Kasumi-1 (cell line): ENCODE measurements around the gene VTA1.
"Not testable (repeated sequence)": the region's sequence is repeated elsewhere in the genome, so short reads cannot be mapped to it uniquely, and the experiment has no call there.

Experiments
- DNase-seq, 2 experiments: peaks; one replicate each; lab custom pipeline; 2025; lab: John Stamatoyannopoulos, UW

VTA1 gene

GRCh38 chr6:142225552-142225951 is 78.5 kb downstream of the VTA1 start:
- no peak for DNase-seq

GRCh38 chr6:142226731-142227130 is 79.7 kb downstream of the VTA1 start:
- DNase-seq = no peak

- not testable (repeated sequence) for DNase-seq
Observed at GRCh38 chr6:142229518-142230270, 82.6 kb downstream of the VTA1 start.

DNA sequence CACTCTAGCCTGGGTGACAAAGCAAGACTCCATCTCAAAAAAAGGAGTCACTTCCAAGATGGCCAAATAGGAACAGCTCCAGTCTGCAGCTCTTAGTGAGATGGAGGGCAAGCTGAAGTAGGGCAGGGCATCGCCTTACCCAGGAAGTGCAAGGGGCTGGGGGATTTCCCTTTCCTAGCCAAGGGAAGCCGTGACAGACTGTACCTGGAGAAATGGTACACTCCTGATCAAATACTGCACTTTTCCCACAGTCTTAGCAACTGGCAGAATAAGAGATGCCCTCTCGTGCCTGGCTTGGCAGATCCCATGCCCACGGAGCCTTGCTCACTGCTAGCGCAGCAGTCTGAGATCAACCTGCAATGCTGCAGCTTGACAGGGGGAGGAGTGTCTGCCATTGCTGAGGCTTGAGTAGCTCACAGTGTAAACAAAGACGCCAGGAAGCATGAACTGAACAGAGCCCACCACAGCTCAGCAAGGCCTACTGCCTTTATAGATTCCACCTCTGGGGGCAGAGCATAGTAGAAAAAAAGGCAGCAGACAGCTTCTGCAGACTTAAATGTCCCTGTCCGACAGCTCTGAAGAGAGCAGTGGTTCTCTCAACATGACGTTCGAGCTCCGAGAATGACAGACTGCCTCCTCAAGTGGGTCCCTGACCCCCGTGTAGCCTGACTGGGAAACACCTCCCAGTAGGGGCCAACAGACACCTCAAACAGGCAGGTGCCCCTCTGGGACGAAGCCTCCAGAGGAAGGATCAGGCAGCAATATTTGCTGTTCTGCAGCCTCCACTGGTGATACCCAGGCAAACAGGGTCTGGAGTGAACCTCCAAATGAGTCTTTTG is 85.4 kb downstream of the VTA1 start:
- DNase-seq = not testable (repeated sequence)

GRCh38 chr6:142233945-142234682 is 87.1 kb downstream of the VTA1 start:
- no peak for DNase-seq

- DNase-seq = no peak
Observed at GRCh38 chr6:142235272-142235671, 88.2 kb downstream of the VTA1 start.

DNA sequence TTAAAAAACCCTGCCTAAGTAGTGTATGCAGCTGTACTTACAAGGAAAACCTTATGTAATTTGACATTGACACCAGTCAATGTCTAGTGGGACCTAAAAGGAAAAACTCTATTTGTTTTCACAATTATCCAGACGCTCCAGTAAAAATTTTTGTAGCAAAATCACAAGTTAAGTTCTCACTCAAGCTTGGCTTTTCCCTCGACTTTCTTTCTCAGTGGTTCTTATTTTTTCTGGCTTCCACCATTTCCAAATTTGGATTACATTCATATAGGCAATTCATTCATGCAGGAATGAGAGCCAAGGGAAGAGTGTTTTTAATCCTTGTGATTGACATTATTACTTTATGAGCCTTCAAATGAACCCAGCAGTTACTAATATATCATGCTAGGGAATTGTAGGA is 88.7 kb downstream of the VTA1 start:
- no peak for DNase-seq

DNA sequence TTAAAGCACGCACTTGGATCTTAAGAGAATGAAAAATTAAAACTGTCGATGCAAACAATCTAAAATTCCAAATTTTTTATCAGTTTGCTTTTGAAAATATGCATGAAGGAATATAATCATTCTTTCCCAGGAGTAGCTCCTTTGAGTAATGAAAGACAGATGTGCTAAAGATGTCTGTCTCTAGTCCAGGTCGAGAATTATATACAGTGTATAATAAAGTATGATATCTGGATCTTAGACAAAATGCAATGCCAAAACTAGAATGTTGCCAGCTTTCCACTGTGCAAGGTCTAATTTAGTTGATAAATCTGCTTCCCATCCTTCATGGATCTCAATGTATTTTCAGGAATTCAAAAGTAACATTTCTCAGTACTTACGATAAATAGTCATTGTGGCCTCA is 89.6 kb downstream of the VTA1 start:
- no peak for DNase-seq

- DNase-seq = no peak
Observed at GRCh38 chr6:142238881-142239280, 91.8 kb downstream of the VTA1 start.

GRCh38 chr6:142240179-142240578 is 93.1 kb downstream of the VTA1 start:
- DNase-seq = no peak

DNA sequence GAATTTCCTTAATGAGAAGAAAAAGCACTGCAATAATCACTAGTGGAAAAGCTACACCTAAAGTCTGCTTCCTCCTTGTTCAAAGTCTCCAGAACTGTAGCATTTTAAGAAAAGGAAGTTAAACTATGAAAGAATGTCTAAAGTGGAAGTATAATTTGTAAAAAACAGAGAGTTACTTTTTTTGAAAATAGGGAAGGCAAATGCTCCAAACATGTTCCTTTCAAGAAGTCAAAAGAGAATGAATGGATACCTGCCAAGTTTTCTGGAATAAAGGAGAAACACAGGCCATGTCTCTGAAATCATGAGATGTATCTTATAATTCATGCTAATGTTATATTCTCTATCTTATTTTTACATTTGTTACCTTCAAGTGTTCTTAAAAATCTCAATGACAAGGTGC is 94.0 kb downstream of the VTA1 start:
- peak; percentile 6 to 7 for DNase-seq

GRCh38 chr6:142242269-142242668 is 95.2 kb downstream of the VTA1 start:
- no peak for DNase-seq

- no peak for DNase-seq
Observed at GRCh38 chr6:142246960-142247359, 99.9 kb downstream of the VTA1 start.

DNA sequence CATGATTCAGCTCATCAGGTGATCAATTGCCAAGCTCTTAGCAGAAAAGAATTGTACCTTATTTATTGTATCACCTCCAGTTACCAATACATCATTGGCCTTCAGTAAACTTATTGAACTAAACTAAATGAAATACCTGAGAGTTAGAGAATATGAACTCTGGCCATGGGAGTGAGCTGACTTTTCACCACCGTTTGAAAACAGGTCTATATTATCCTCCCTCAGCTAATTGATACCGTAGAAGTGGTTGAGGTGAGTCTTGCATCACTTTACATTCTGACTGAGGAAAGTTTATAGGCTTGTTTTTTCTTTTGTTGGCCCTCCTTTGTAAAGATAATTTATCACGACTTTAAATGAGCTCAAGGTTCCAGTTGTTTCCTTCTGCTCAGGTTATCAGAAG is 102.2 kb downstream of the VTA1 start:
- DNase-seq = no peak

GRCh38 chr6:142251930-142252445 is 104.9 kb downstream of the VTA1 start:
- no peak for DNase-seq

- DNase-seq = no peak
Observed at GRCh38 chr6:142254513-142254912, 107.5 kb downstream of the VTA1 start.

GRCh38 chr6:142255785-142256184 is 108.7 kb downstream of the VTA1 start:
- no peak for DNase-seq

- DNase-seq = no peak
Observed at GRCh38 chr6:142258305-142258704, 111.2 kb downstream of the VTA1 start.

DNA sequence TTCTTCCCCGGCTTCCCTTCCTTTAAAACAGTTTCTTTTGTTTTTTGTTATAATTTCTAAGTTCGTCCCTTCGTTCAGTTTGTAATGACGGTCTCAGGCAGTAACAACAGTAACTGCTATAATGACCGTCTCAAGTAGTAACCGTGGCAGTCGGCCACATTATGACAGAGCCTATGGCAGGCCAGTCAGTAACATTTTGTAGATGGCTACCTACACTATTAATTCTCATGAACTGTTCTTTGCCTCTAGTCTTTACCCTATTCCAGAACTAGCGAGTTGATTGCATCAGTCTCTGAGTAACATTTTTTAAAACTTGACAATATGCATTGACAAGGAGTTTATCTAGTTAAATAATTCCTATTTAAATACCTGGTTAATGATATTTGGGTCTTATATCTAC is 111.7 kb downstream of the VTA1 start:
- DNase-seq = no peak

GRCh38 chr6:142260748-142261147 is 113.7 kb downstream of the VTA1 start:
- DNase-seq = no peak

DNA sequence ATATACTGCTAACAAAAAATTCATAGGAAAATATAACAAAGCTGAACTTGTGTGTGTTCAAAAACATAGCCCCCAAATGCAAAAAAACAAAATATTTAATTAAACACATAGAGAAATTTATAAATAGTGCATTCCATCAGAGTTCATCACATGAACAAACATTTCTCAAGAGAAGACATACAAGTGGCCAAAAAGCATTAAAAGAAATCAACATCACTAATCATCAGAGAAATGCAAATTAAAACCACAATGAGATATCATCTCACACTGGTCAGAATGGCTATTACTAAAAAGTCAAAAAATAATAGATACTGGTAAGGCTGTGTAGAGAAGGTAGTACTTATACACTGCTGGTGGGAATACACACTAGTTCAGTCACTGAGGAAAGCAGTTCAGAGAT is 115.2 kb downstream of the VTA1 start:
- no peak for DNase-seq

- no peak for DNase-seq
Observed at GRCh38 chr6:142265476-142265875, 118.4 kb downstream of the VTA1 start.
